PC-3 (cell line): ENCODE data around the gene MATN4. TPM values are rescaled to one million over a fixed set of nuclear protein-coding genes. Genes with fewer than 3 reads are reported as not detected.

Source experiments
- ATAC-seq: fragments of 200-7000 bp; cut with Tn5 transposase; 2 replicates; pipeline ENCODE4 v1.9.1; 2020; ENCODE audit warnings: mild to moderate bottlenecking, moderate library complexity
- BruUV-seq: library from RNA; stranded (reverse); fragments of 400-500 nt; replicated peaks from 2 replicates; lab custom pipeline; 2021; lab: Mats Ljungman, UMichigan
- CTCF ChIA-PET: fragments of 300-600 bp; sonication (Branson Sonifier 250); formaldehyde crosslinking; loops from one replicate; lab custom pipeline; 2022; ENCODE audit warnings: antibody characterized with exemption; lab: Charles Lee
- POLR2A ChIA-PET: fragments of 300-600 bp; sonication (Branson Sonifier 250); formaldehyde crosslinking; loops from one replicate; lab custom pipeline; 2022; ENCODE audit warnings: antibody characterized with exemption; ENCODE audit not compliant: unreplicated experiment; lab: Charles Lee
- DNase-seq: peaks from one replicate; pipeline ENCODE4 v3.0.0-alpha.2; 2015
- H2AFZ ChIP-seq: fragments of 300-600 bp; sonication (generic); 2 replicates; pipeline ENCODE4 v1.6.0; 2016; ENCODE audit warnings: antibody characterized with exemption, low read length
- H3F3A ChIP-seq: fragments of 300-600 bp; sonication (generic); one replicate; pipeline ENCODE4 v1.6.0; 2017; ENCODE audit warnings: antibody characterized with exemption, low read length, control low read depth, mild to moderate bottlenecking; ENCODE audit not compliant: unreplicated experiment
- H3K27ac ChIP-seq: fragments of 300-600 bp; sonication (generic); 2 replicates; pipeline ENCODE4 v1.5.1; 2016; ENCODE audit warnings: mild to moderate bottlenecking, low read length
- H3K27me3 ChIP-seq: fragments of 300-600 bp; sonication (generic); 2 replicates; pipeline ENCODE4 v1.6.1; 2016; ENCODE audit warnings: low read length, mixed read lengths
- H3K36me3 ChIP-seq: fragments of 300-600 bp; sonication (generic); 2 replicates; pipeline ENCODE4 v1.6.1; 2016; ENCODE audit warnings: low read depth, mixed run types, low read length, mixed read lengths
- H3K4me1 ChIP-seq: fragments of 300-600 bp; sonication (generic); 2 replicates; pipeline ENCODE4 v1.5.1; 2016; ENCODE audit warnings: low read length; ENCODE audit not compliant: insufficient read depth
- H3K4me2 ChIP-seq: fragments of 300-600 bp; sonication (generic); 2 replicates; pipeline ENCODE4 v1.6.0; 2016; ENCODE audit warnings: low read length
- H3K4me3 ChIP-seq: fragments of 300-600 bp; sonication (generic); 2 replicates; pipeline ENCODE4 v1.5.1; 2016; ENCODE audit warnings: mild to moderate bottlenecking, low read length, mixed read lengths
- H3K79me2 ChIP-seq: fragments of 300-600 bp; sonication (generic); 2 replicates; pipeline ENCODE4 v1.6.1; 2017; ENCODE audit warnings: low read length, mixed read lengths
- H3K9ac ChIP-seq: fragments of 300-600 bp; sonication (generic); 2 replicates; pipeline ENCODE4 v1.6.0; 2016; ENCODE audit warnings: mild to moderate bottlenecking, low read length
- H3K9me2 ChIP-seq: fragments of 300-600 bp; sonication (generic); replicated peaks from 2 replicates; pipeline ENCODE4 v1.6.1; 2016; ENCODE audit warnings: mixed run types, low read length, mixed read lengths
- H3K9me3 ChIP-seq: fragments of 300-600 bp; sonication (generic); 2 replicates; pipeline ENCODE4 v1.6.1; 2016; ENCODE audit warnings: low read length, mixed read lengths
- H4K20me1 ChIP-seq: fragments of 300-600 bp; sonication (generic); 2 replicates; pipeline ENCODE4 v1.6.1; 2016; ENCODE audit warnings: low read length, mixed read lengths
- EZH2 ChIP-seq: fragments of 300-600 bp; sonication (generic); IDR thresholded peaks from one replicate; pipeline ENCODE4 v1.6.1; 2017; ENCODE audit warnings: antibody characterized with exemption, mild to moderate bottlenecking, low read length; ENCODE audit not compliant: unreplicated experiment
- EZH2phosphoT487 ChIP-seq: fragments of 300-600 bp; sonication (generic); IDR thresholded peaks from 2 replicates; pipeline ENCODE4 v1.6.1; 2018; ENCODE audit warnings: mild to moderate bottlenecking, antibody characterized with exemption, low read length, borderline replicate concordance
- intact Hi-C: fragments of 100-400 bp; cut with micrococcal nuclease; formaldehyde crosslinking; loops from 2 replicates; pipeline ENCODE4 v1.9.0; 2023
- total RNA-seq: library from RNA; depleted of rRNA; stranded (reverse); fragments of >200 nt; gene quantifications from 2 replicates; pipeline ENCODE4 v1.2.3, GENCODE V29; 2014
- TF ChIP-seq, protein P1 (sequence below): fragments of 300-600 bp; sonication (generic); conservative IDR thresholded peaks from 2 replicates; pipeline ENCODE4 v1.5.1; 2017; ENCODE audit warnings: antibody characterized with exemption, low read depth, mild to moderate bottlenecking, low read length

The MATN4 gene
- total RNA-seq, 1 experiment from 2014 or later, result 0.33 TPM

DNA sequence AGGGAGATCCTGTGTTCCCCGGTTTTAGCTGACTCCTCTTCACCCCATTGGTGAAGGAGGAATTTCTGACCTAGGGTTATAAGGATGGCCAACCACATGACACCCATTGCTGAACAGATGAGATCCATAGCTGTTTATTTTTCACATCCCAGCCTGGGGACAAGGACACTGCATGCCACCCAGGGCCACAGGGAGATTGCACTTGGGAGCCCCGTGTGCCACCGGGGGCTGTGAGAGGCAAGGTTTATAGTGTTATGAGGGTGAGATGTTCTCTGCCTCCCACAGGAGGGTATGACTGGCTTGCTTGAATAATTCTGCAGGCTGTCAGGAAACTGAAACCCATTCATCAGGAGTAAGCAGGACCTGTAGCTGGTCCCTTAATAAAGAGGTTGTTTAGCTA, 39.0 kb downstream of the MATN4 start:
- H3F3A ChIP-seq, result no peaks in the 10 kb centered on the region
- no peak overlapping the region for H3K4me2 ChIP-seq
- H4K20me1 ChIP-seq, result no peaks in the 10 kb centered on the region
- no peaks in the 10 kb centered on the region for H3K36me3 ChIP-seq
- no peaks in the 10 kb centered on the region for H3K79me2 ChIP-seq
- TF ChIP-seq, protein P1, sequence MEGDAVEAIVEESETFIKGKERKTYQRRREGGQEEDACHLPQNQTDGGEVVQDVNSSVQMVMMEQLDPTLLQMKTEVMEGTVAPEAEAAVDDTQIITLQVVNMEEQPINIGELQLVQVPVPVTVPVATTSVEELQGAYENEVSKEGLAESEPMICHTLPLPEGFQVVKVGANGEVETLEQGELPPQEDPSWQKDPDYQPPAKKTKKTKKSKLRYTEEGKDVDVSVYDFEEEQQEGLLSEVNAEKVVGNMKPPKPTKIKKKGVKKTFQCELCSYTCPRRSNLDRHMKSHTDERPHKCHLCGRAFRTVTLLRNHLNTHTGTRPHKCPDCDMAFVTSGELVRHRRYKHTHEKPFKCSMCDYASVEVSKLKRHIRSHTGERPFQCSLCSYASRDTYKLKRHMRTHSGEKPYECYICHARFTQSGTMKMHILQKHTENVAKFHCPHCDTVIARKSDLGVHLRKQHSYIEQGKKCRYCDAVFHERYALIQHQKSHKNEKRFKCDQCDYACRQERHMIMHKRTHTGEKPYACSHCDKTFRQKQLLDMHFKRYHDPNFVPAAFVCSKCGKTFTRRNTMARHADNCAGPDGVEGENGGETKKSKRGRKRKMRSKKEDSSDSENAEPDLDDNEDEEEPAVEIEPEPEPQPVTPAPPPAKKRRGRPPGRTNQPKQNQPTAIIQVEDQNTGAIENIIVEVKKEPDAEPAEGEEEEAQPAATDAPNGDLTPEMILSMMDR, result no peak
- no peak for TF ChIP-seq EZH2phosphoT487
- no peak for TF ChIP-seq EZH2
- no peaks in the 10 kb centered on the region for H3K27me3 ChIP-seq
- ATAC-seq, result no peak
- H2AFZ ChIP-seq, result no peak overlapping the region
- H3K9me2 ChIP-seq, result no peaks in the 10 kb centered on the region
- BruUV-seq, result no TSS peak
- POLR2A ChIA-PET, result no interaction called here
- H3K4me1 ChIP-seq, result peaks cover 9% of the 10 kb centered on the region; the same call in 1 of the 2 replicates
- H3K27ac ChIP-seq, result no peak overlapping the region
- intact Hi-C loops, result no loop called here
- CTCF ChIA-PET, result no interaction called here
- H3K9ac ChIP-seq, result no peak overlapping the region
- DNase-seq, result no peak
- H3K9me3 ChIP-seq, result no peaks in the 10 kb centered on the region
- H3K4me3 ChIP-seq, result no peak overlapping the region

DNA sequence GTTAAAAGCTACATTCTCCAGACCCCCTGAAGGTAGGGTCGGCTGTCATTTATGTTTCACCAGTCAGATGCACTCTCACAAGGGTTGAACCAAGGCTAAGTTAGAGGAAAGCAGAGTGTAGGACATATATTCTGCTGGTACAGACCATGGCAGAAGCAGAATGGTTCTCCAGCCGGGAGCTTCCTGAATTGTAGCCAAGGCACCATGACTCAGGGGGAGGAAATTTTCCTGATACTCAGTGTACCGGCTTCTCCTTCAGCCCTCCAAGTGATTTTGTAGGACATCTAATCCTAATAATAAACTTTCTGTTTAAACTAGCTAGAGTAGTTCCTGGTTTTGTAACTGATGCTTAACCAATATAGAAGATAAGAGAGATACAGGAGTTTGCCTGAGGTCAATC, 39.6 kb downstream of the MATN4 start:
- Histone ChIP-seq H3F3A (no peaks in the 10 kb centered on the region), H3K4me3 (no peak overlapping the region), H3K4me2 (no peak overlapping the region), H3K9me2 (no peaks in the 10 kb centered on the region), H3K79me2 (no peaks in the 10 kb centered on the region), H3K9me3 (no peaks in the 10 kb centered on the region), H3K36me3 (no peaks in the 10 kb centered on the region), H3K4me1 (peaks cover 9% of the 10 kb centered on the region; the same call in 1 of the 2 replicates), H3K9ac (no peak overlapping the region), H2AFZ (no peak overlapping the region), H3K27ac (no peak overlapping the region), H4K20me1 (no peaks in the 10 kb centered on the region), H3K27me3 (no peaks in the 10 kb centered on the region)
- ChIA-PET POLR2A (interaction anchor here (0.5 kb wide), 1 partner anchor 14 kb away, joined by 3 read pairs; no protein-coding TSS in a partner anchor), CTCF (no interaction called here)
- ATAC-seq, result 0 out of 2 replicates have a peak, but pooled peaks have one; percentile 27
- peak; percentile 31 for DNase-seq
- TF ChIP-seq, protein P1, result no peak
- TF ChIP-seq EZH2phosphoT487 (no peak), EZH2 (no peak)
- no TSS peak for BruUV-seq
- intact Hi-C loops, result no loop called here

DNA sequence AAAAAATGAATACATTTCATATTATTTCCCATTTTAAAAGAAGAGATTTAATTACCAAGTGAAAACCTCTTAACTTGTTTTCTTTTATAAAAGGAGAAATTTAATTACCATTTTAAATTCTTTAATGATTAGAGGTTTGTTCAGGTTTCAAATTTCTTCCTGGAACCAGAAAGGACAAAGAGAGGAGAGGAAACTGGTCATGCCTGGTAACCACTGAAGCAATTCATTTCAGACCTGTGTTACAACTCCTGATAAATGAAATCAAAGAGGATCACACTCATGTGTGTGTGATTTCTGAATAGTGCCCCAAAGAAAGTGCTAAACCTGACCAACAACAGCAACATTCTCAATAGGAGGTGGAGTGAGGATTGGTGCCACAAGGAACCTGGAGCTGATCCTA, 41.1 kb downstream of the MATN4 start:
- Histone ChIP-seq H3K79me2 (no peaks in the 10 kb centered on the region), H3K9ac (no peak overlapping the region), H3F3A (no peaks in the 10 kb centered on the region), H3K27ac (no peak overlapping the region), H3K9me2 (no peaks in the 10 kb centered on the region), H3K4me2 (peak overlapping the region; percentile 4; the same call in 1 of the 2 replicates), H2AFZ (no peak overlapping the region), H3K4me3 (no peak overlapping the region), H3K9me3 (no peaks in the 10 kb centered on the region), H3K36me3 (no peaks in the 10 kb centered on the region), H3K27me3 (no peaks in the 10 kb centered on the region), H4K20me1 (no peaks in the 10 kb centered on the region), H3K4me1 (peaks cover 9% of the 10 kb centered on the region; the same call in 1 of the 2 replicates)
- DNase-seq (peak; percentile 19), ATAC-seq (peak; percentile 76)
- CTCF ChIA-PET, result no interaction called here
- POLR2A ChIA-PET, result no interaction called here
- BruUV-seq, result no TSS peak
- intact Hi-C loops, result no loop called here
- TF ChIP-seq EZH2phosphoT487 (no peak), EZH2 (no peak)
- TF ChIP-seq, protein P1, result no peak
